ENCODE data around the gene MAP1B. TPM values are rescaled to one million over a fixed set of nuclear protein-coding genes. Genes with fewer than 3 reads are reported as not detected.

MAP1B gene
- total and polyA plus RNA-seq, 2 of the 4 experiments (the other 2 are of a cell fraction): 41.1 to 183 TPM

DNA sequence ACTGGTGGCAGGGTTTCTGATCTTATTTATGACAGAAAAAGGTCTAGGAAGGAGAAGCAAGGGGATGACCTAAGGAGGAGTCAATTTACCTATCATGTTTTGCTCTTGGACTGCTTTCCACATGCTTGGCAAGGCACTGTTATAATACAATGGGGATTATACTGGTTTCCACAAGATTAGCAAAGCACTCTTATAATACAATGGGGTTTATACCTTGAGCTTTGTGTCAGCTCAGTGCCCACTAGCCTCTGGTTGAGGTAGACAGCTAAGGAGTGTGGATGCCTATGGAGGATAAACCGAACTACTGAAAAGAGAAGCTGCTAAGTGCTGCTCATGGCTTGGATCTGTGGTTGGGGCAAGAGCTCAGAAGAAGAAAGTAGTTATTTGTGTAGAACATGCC lies 144.1 kb downstream of the MAP1B start:
- Histone ChIP-seq H4K8ac (ENCODE audit: low read depth in 2 of 2, low read length in 2 of 2) (no peak overlapping the region), H3K56ac (ENCODE audit: extremely low read depth, insufficient read depth, low read length) (no peak overlapping the region), H2BK15ac (ENCODE audit: low read depth, low read length) (no peak overlapping the region), H2AK5ac (ENCODE audit: low read depth, low read length) (no peak overlapping the region), H3K4me3 (ENCODE audit: insufficient read depth, low read depth, low read length) (no peak overlapping the region), H3K27ac (ENCODE audit: insufficient read depth, low read length) (no peak overlapping the region), H3K9ac (ENCODE audit: low read depth, low read length) (no peak overlapping the region), H2BK5ac (ENCODE audit: low read depth, low read length, poor library complexity, severe bottlenecking) (no peak overlapping the region), H3K9me3 (ENCODE audit: control insufficient read depth, insufficient read depth, low read length) (no peaks in the 10 kb centered on the region), H2BK120ac (ENCODE audit: low read depth, low read length) (no peak overlapping the region), H4K20me1 (ENCODE audit: insufficient read depth, low read length) (0 out of 2 replicates have a peak, but pooled peaks cover 4% of the 10 kb centered on the region), H3K4me2 (ENCODE audit: low read depth, low read length) (no peak overlapping the region), H4K91ac (ENCODE audit: insufficient read depth, low read depth, low read length) (no peak overlapping the region), H2AFZ (replicated peaks; ENCODE audit: low read length, poor library complexity) (no peak overlapping the region), H3K23ac (ENCODE audit: low read depth, low read length) (no peak overlapping the region), H3K4me1 (ENCODE audit: control insufficient read depth, insufficient read depth, low read length) (peaks cover 13% of the 10 kb centered on the region), H3K14ac (replicated peaks; ENCODE audit: low read depth, low read length) (no peak overlapping the region), H3K9me1 (ENCODE audit: insufficient read depth, low read length) (peaks cover 2% of the 10 kb centered on the region; the same call in 1 of the 2 replicates), H4K5ac (ENCODE audit: low read depth, low read length) (no peak overlapping the region), H2AK9ac (replicated peaks; ENCODE audit: low read depth, low read length, poor library complexity) (no peak overlapping the region), H3K4ac (ENCODE audit: low read depth, low read length) (no peak overlapping the region), H2BK20ac (ENCODE audit: low read depth, low read length) (no peak overlapping the region), H3K27me3 (ENCODE audit: control insufficient read depth, insufficient read depth, low read length) (no peaks in the 10 kb centered on the region), H3K18ac (ENCODE audit: low read depth, low read length) (no peak overlapping the region), H3K36me3 (ENCODE audit: control insufficient read depth, insufficient read depth, low read length) (no peaks in the 10 kb centered on the region), H3K79me1 (ENCODE audit: low read depth in 1 of 2, low read length in 2 of 2) (peaks cover 13 to 37% of the 10 kb centered on the region in 2 experiments)
- ATAC-seq (ENCODE audit: low read depth) (no peak), DNase-seq (no peak)
- ChIA-PET POLR2A (ENCODE audit: unreplicated experiment) (no interaction called here), CTCF (no interaction called here)
- 88% methylated on average over 1 of the region's 1 CpG; no CpG with 5 or more reads in 1 of the 2 experiments for WGBS, 2 experiments (ENCODE audit: extremely low coverage in 2 of 2, insufficient read length in 1 of 2)
- dilution Hi-C loops (cut with HindIII; ENCODE audit: low sequenced_read_pairs, unreplicated experiment) (no loop called here), in situ Hi-C loops (cut with MboI; ENCODE audit: low sequenced_read_pairs) (no loop called here), intact Hi-C loops (cut with micrococcal nuclease) (no loop called here)
- no peak for TF ChIP-seq RCOR1 (IDR thresholded peaks at IDR 0.05; ENCODE audit: insufficient replicate concordance, low read length)
- BruUV-seq (replicated peaks): no TSS peak
